ENCODE measurements around the gene RFX4.

The RFX4 gene

GRCh38 chr12:106783515-106783914, 200.7 kb downstream of the RFX4 start:
- no peak for DNase-seq
- H3K79me1 ChIP-seq (ENCODE audit: low read length), result peaks cover 2% of the 10 kb centered on the region
- H3K27me3 ChIP-seq (ENCODE audit: insufficient read depth, low read length), result no peaks in the 10 kb centered on the region
- H3K9ac ChIP-seq (ENCODE audit: low read length), result no peak overlapping the region
- no CpG with 5 or more reads among the region's 5 CpGs for WGBS (ENCODE audit: extremely low coverage, insufficient coverage, insufficient read length)
- H3K4me2 ChIP-seq (ENCODE audit: low read length), result no peak overlapping the region
- H4K8ac ChIP-seq (ENCODE audit: low read depth, low read length), result no peak overlapping the region
- H3K4me1 ChIP-seq (ENCODE audit: control insufficient read depth in 1 of 2, insufficient read depth in 2 of 2, low read length in 2 of 2), result peaks cover 2 to 3% of the 10 kb centered on the region in 2 experiments
- no peak overlapping the region for H3K18ac ChIP-seq (ENCODE audit: low read length)
- no peaks in the 10 kb centered on the region for H3K79me2 ChIP-seq (ENCODE audit: control insufficient read depth, insufficient read depth, low read length, poor library complexity)
- H2BK12ac ChIP-seq (ENCODE audit: low read length), result no peak overlapping the region
- no peak overlapping the region for H3K4ac ChIP-seq (ENCODE audit: low read depth, low read length)
- H3K9me3 ChIP-seq (ENCODE audit: insufficient read depth, low read depth, low read length), result no peaks in the 10 kb centered on the region
- no peak overlapping the region for H4K91ac ChIP-seq (ENCODE audit: low read depth, low read length)
- H3K14ac ChIP-seq (ENCODE audit: low read length), result no peak overlapping the region
- H3K27ac ChIP-seq (ENCODE audit: low read depth, low read length), result no peak overlapping the region
- peaks cover 0 to 4% of the 10 kb centered on the region in 2 experiments for H3K36me3 ChIP-seq (ENCODE audit: control insufficient read depth in 1 of 2, insufficient read depth in 2 of 2, low read length in 2 of 2)
- no peak overlapping the region for H2BK120ac ChIP-seq (ENCODE audit: insufficient read depth, low read length, poor library complexity)
- no peak overlapping the region for H4K12ac ChIP-seq (ENCODE audit: low read depth, low read length)
- H2BK5ac ChIP-seq (ENCODE audit: low read depth, low read length, poor library complexity), result no peak overlapping the region
- H3K23ac ChIP-seq (ENCODE audit: low read length), result no peak overlapping the region
- H2AFZ ChIP-seq (ENCODE audit: insufficient read depth, low read length, poor library complexity), result no peak overlapping the region
- H2AK5ac ChIP-seq (ENCODE audit: low read length), result no peak overlapping the region
- H3K4me3 ChIP-seq (ENCODE audit: low read depth, low read length), result no peak overlapping the region

DNA sequence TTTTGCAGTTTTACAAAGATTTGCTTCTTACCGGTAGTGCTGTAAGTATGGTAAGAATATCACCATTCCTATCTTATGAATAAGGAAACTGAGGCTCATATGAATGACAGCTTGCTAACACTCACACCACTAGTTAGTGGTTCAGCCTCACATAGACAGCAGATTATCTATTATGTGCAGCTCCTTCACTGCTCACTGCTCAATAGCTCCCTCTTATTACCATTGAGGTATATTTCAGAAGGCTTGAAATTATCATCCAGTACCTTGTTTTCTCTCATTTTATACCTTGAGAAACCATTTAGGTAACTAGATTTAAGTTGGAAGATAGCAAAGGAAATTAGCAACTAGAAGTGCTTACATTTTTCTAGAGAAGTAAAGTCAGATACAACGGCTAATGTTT, 207.2 kb downstream of the RFX4 start:
- H2BK12ac ChIP-seq (ENCODE audit: low read length), result no peak overlapping the region
- H3K18ac ChIP-seq (ENCODE audit: low read length), result no peak overlapping the region
- peaks cover 0 to 4% of the 10 kb centered on the region in 2 experiments for H3K36me3 ChIP-seq (ENCODE audit: control insufficient read depth in 1 of 2, insufficient read depth in 2 of 2, low read length in 2 of 2)
- H3K79me1 ChIP-seq (ENCODE audit: low read length), result no peaks in the 10 kb centered on the region
- no peak overlapping the region for H3K4ac ChIP-seq (ENCODE audit: low read depth, low read length)
- no peak overlapping the region for H3K14ac ChIP-seq (ENCODE audit: low read length)
- H2AFZ ChIP-seq (ENCODE audit: insufficient read depth, low read length, poor library complexity), result no peak overlapping the region
- WGBS (ENCODE audit: extremely low coverage, insufficient coverage, insufficient read length), result no CpG with 5 or more reads among the region's 2 CpGs
- no peaks in the 10 kb centered on the region for H3K79me2 ChIP-seq (ENCODE audit: control insufficient read depth, insufficient read depth, low read length, poor library complexity)
- no peak overlapping the region for H3K23ac ChIP-seq (ENCODE audit: low read length)
- H2BK120ac ChIP-seq (ENCODE audit: insufficient read depth, low read length, poor library complexity), result no peak overlapping the region
- peaks cover 4 to 6% of the 10 kb centered on the region in 2 experiments for H3K4me1 ChIP-seq (ENCODE audit: control insufficient read depth in 1 of 2, insufficient read depth in 2 of 2, low read length in 2 of 2)
- no peaks in the 10 kb centered on the region for H3K27me3 ChIP-seq (ENCODE audit: insufficient read depth, low read length)
- DNase-seq, result no peak
- H3K9me3 ChIP-seq (ENCODE audit: insufficient read depth, low read depth, low read length), result no peaks in the 10 kb centered on the region
- no peak overlapping the region for H4K91ac ChIP-seq (ENCODE audit: low read depth, low read length)
- H3K27ac ChIP-seq (ENCODE audit: low read depth, low read length), result no peak overlapping the region
- no peak overlapping the region for H4K8ac ChIP-seq (ENCODE audit: low read depth, low read length)
- no peak overlapping the region for H2BK5ac ChIP-seq (ENCODE audit: low read depth, low read length, poor library complexity)
- H2AK5ac ChIP-seq (ENCODE audit: low read length), result no peak overlapping the region
- H4K12ac ChIP-seq (ENCODE audit: low read depth, low read length), result no peak overlapping the region
- no peak overlapping the region for H3K4me2 ChIP-seq (ENCODE audit: low read length)
- no peak overlapping the region for H3K9ac ChIP-seq (ENCODE audit: low read length)
- H3K4me3 ChIP-seq (ENCODE audit: low read depth, low read length), result no peak overlapping the region

DNA sequence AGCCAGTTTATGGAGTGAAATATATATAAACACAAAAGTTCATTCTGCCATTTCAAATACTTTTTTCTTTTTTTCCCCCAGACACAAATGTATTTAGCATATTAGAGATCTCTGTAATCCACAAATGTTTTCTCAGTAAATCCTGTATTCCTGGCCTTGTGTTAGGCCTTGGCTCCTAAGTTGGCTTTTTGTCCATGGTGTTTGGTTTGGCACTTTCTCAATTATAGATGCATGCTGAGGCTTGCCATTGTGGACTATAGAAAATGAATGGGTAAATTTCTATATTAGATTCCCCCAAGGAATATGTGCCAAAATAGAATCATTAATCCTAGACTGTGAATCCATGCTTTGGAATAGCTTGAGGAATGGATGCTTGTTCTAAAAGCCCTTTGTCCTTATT, 208.7 kb downstream of the RFX4 start:
- Histone ChIP-seq H3K4ac (ENCODE audit: low read depth, low read length) (no peak overlapping the region), H3K79me1 (ENCODE audit: low read length) (no peaks in the 10 kb centered on the region), H3K9me3 (ENCODE audit: insufficient read depth, low read depth, low read length) (no peaks in the 10 kb centered on the region), H3K79me2 (ENCODE audit: control insufficient read depth, insufficient read depth, low read length, poor library complexity) (no peaks in the 10 kb centered on the region), H4K12ac (ENCODE audit: low read depth, low read length) (no peak overlapping the region), H3K27me3 (ENCODE audit: insufficient read depth, low read length) (no peaks in the 10 kb centered on the region), H3K9ac (ENCODE audit: low read length) (no peak overlapping the region), H3K27ac (ENCODE audit: low read depth, low read length) (no peak overlapping the region), H2AK5ac (ENCODE audit: low read length) (no peak overlapping the region), H3K4me2 (ENCODE audit: low read length) (no peak overlapping the region), H4K91ac (ENCODE audit: low read depth, low read length) (no peak overlapping the region), H2BK12ac (ENCODE audit: low read length) (no peak overlapping the region), H3K36me3 (ENCODE audit: control insufficient read depth in 1 of 2, insufficient read depth in 2 of 2, low read length in 2 of 2) (peaks cover 0 to 2% of the 10 kb centered on the region in 2 experiments), H2BK120ac (ENCODE audit: insufficient read depth, low read length, poor library complexity) (no peak overlapping the region), H3K4me3 (ENCODE audit: low read depth, low read length) (no peak overlapping the region), H2BK5ac (ENCODE audit: low read depth, low read length, poor library complexity) (no peak overlapping the region), H3K4me1 (ENCODE audit: control insufficient read depth in 1 of 2, insufficient read depth in 2 of 2, low read length in 2 of 2) (peaks cover 4 to 6% of the 10 kb centered on the region in 2 experiments), H4K8ac (ENCODE audit: low read depth, low read length) (no peak overlapping the region), H3K14ac (ENCODE audit: low read length) (no peak overlapping the region), H2AFZ (ENCODE audit: insufficient read depth, low read length, poor library complexity) (no peak overlapping the region), H3K18ac (ENCODE audit: low read length) (no peak overlapping the region), H3K23ac (ENCODE audit: low read length) (no peak overlapping the region)
- no peak for DNase-seq

DNA sequence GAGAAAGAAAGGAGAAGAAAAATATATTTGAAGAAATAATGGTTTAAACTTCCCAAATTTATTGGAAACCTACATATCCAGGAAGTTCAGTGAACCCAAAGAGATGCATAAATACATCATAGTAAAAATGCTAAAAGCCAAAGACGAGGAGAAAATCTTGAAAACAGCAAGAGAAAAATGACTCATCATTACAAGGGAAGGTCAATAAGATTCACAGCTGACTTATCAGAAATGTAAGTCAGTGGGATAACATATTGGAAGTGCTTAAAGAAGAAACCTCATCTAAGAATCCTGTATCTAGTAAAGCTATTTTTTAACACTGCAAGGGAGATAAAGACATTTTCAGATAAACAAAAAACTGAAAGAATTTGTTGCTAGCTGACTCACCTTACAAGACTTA, 211.6 kb downstream of the RFX4 start:
- no peaks in the 10 kb centered on the region for H3K27me3 ChIP-seq (ENCODE audit: insufficient read depth, low read length)

More for the DNA sequence above, 211.6 kb downstream of the RFX4 start:
- H4K91ac ChIP-seq (ENCODE audit: low read depth, low read length), result no peak overlapping the region
- H3K9ac ChIP-seq (ENCODE audit: low read length), result no peak overlapping the region
- H2BK120ac ChIP-seq (ENCODE audit: insufficient read depth, low read length, poor library complexity), result no peak overlapping the region
- H2AFZ ChIP-seq (ENCODE audit: insufficient read depth, low read length, poor library complexity), result no peak overlapping the region
- no peaks in the 10 kb centered on the region for H3K79me2 ChIP-seq (ENCODE audit: control insufficient read depth, insufficient read depth, low read length, poor library complexity)
- H2BK5ac ChIP-seq (ENCODE audit: low read depth, low read length, poor library complexity), result no peak overlapping the region
- H4K8ac ChIP-seq (ENCODE audit: low read depth, low read length), result no peak overlapping the region
- no peaks in the 10 kb centered on the region for H3K9me3 ChIP-seq (ENCODE audit: insufficient read depth, low read depth, low read length)
- H3K36me3 ChIP-seq (ENCODE audit: control insufficient read depth in 1 of 2, insufficient read depth in 2 of 2, low read length in 2 of 2), result no peaks in the 10 kb centered on the region
- no peak overlapping the region for H3K4ac ChIP-seq (ENCODE audit: low read depth, low read length)
- no peak overlapping the region for H4K12ac ChIP-seq (ENCODE audit: low read depth, low read length)
- H3K4me2 ChIP-seq (ENCODE audit: low read length), result no peak overlapping the region
- H3K14ac ChIP-seq (ENCODE audit: low read length), result no peak overlapping the region
- WGBS (ENCODE audit: extremely low coverage, insufficient coverage, insufficient read length), result no CpG with 5 or more reads among the region's 1 CpG
- no peak overlapping the region for H2AK5ac ChIP-seq (ENCODE audit: low read length)
- H2BK12ac ChIP-seq (ENCODE audit: low read length), result no peak overlapping the region
- H3K4me1 ChIP-seq (ENCODE audit: control insufficient read depth in 1 of 2, insufficient read depth in 2 of 2, low read length in 2 of 2), result peaks cover 4 to 6% of the 10 kb centered on the region in 2 experiments
- H3K27ac ChIP-seq (ENCODE audit: low read depth, low read length), result no peak overlapping the region
- no peaks in the 10 kb centered on the region for H3K79me1 ChIP-seq (ENCODE audit: low read length)
- peak in 1 of 2 donors; percentile 72 for DNase-seq
- H3K18ac ChIP-seq (ENCODE audit: low read length), result no peak overlapping the region
- H3K23ac ChIP-seq (ENCODE audit: low read length), result no peak overlapping the region
- H3K4me3 ChIP-seq (ENCODE audit: low read depth, low read length), result no peak overlapping the region

All from trophoblast cell (in vitro differentiated cells and primary cell).